ENCODE data around the gene GSTT2. TPM values are rescaled to one million over a fixed set of nuclear protein-coding genes. Genes with fewer than 3 reads are reported as not detected.

The GSTT2 gene
- total RNA-seq, 6 experiments from 2014 or later: 0.76 TPM; not detected in 5

DNA sequence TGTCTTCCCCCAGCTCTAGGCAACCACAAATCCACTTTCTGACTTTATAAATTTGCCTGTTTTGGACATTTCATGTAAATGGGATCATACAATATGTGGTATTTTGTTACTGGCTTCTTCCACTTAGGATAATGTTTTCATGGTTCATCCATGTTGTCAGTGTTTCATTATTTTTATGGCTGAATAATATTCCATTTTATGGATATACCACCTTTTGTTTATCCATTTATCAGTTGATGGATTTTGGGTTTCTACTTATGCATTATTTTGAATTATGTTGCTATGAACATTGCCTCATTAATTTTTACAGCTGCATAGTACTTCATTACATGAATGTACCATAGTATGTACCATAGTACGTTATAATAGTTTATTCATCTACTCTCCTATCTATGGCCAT is 36.2 kb downstream of the GSTT2 start:
- WGBS (ENCODE audit: insufficient coverage, low coverage, low lambda C conversion rate, missing lambda C conversion rate): 93% methylated on average over 1 of the region's 1 CpG
- no peak overlapping the region for H3K4me3 ChIP-seq
- no peaks in the 10 kb centered on the region for H3K9me3 ChIP-seq
- no peak overlapping the region for H3K27ac ChIP-seq
- no peaks in the 10 kb centered on the region for H3K27me3 ChIP-seq
- no peak for ATAC-seq
- intact Hi-C loops (cut with DNase I): no loop called here
- TF ChIP-seq CTCF (IDR thresholded peaks at IDR 0.05) (no peak), POLR2A (IDR thresholded peaks at IDR 0.05) (no peak)
- DNase-seq: no peak
- peaks cover 0 to 7% (median 0%) of the 10 kb centered on the region in 4 donors for H3K4me1 ChIP-seq
- H3K36me3 ChIP-seq: no peaks in the 10 kb centered on the region

- WGBS (ENCODE audit: insufficient coverage, low coverage, low lambda C conversion rate, missing lambda C conversion rate): 94% methylated on average over 3 of the region's 3 CpGs
- ATAC-seq (no peak), DNase-seq (no peak)
- TF ChIP-seq CTCF (IDR thresholded peaks at IDR 0.05) (no peak), POLR2A (IDR thresholded peaks at IDR 0.05) (no peak)
- H3K4me3 ChIP-seq: no peak overlapping the region
- intact Hi-C loops (cut with DNase I): no loop called here
- H3K27ac ChIP-seq: no peak overlapping the region
- no peaks in the 10 kb centered on the region for H3K36me3 ChIP-seq
- no peaks in the 10 kb centered on the region for H3K4me1 ChIP-seq
- no peaks in the 10 kb centered on the region for H3K27me3 ChIP-seq
- H3K9me3 ChIP-seq: no peaks in the 10 kb centered on the region
These were observed 41.4 kb downstream of the GSTT2 start for GRCh38 chr22:24021304-24021703.

DNA sequence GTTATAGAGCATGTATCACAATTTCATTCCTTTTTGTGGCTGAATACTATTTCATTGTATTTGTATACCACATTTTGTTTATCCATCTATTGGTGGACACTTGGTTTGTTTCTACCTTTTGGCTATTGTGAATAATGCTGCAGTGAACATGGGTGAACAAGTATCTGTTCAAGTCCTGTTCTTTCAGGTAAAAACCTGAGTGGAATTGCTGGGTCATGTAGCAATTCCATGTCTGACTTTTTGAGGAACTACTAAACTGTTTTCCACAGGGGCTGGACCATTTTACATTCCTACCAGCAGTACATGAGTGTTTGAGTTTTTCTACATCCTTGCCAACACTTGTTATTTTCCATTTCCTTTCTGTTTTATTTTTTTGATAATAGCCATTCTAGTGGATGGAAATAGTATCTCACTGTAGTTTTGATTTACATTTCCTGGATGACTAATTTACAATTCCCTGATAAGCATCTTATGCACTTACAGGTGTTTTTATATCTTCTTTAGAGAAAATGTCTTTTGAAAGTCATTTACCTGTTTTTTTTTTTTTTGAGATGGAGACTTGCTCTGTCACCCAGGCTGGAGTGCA is 43.4 kb downstream of the GSTT2 start:
- intact Hi-C loops (cut with DNase I): no loop called here
- peaks cover 0 to 4% (median 0%) of the 10 kb centered on the region in 4 donors for H3K4me1 ChIP-seq
- H3K27me3 ChIP-seq: no peaks in the 10 kb centered on the region
- H3K27ac ChIP-seq: no peak overlapping the region
- no peaks in the 10 kb centered on the region for H3K36me3 ChIP-seq
- DNase-seq (no peak), ATAC-seq (no peak)
- TF ChIP-seq POLR2A (IDR thresholded peaks at IDR 0.05): no peak
- no peak for TF ChIP-seq CTCF (IDR thresholded peaks at IDR 0.05)
- no peak overlapping the region for H3K4me3 ChIP-seq
- H3K9me3 ChIP-seq: no peaks in the 10 kb centered on the region

GRCh38 chr22:24024354-24024753 is 44.4 kb downstream of the GSTT2 start:
- intact Hi-C loops (cut with DNase I): no loop called here
- Histone ChIP-seq H3K36me3 (no peaks in the 10 kb centered on the region), H3K4me1 (peaks cover 0 to 4% (median 0%) of the 10 kb centered on the region in 4 donors), H3K9me3 (no peaks in the 10 kb centered on the region), H3K27ac (no peak overlapping the region), H3K27me3 (no peaks in the 10 kb centered on the region), H3K4me3 (no peak overlapping the region)
- no peak for ATAC-seq
- no peak for DNase-seq
- WGBS (ENCODE audit: insufficient coverage, low coverage, low lambda C conversion rate, missing lambda C conversion rate): 100% methylated on average over 3 of the region's 3 CpGs
- TF ChIP-seq CTCF (IDR thresholded peaks at IDR 0.05) (no peak), POLR2A (IDR thresholded peaks at IDR 0.05) (no peak)

- TF ChIP-seq CTCF (IDR thresholded peaks at IDR 0.05): no peak
- TF ChIP-seq POLR2A (IDR thresholded peaks at IDR 0.05): no peak
- H3K4me1 ChIP-seq: peaks cover 0 to 4% (median 0%) of the 10 kb centered on the region in 4 donors
- ATAC-seq: no peak
- no peak for DNase-seq
- no peaks in the 10 kb centered on the region for H3K9me3 ChIP-seq
- no peak overlapping the region for H3K4me3 ChIP-seq
- intact Hi-C loops (cut with DNase I): no loop called here
- no peak overlapping the region for H3K27ac ChIP-seq
- H3K36me3 ChIP-seq: no peaks in the 10 kb centered on the region
- 47% methylated on average over 4 of the region's 6 CpGs for WGBS (ENCODE audit: insufficient coverage, low coverage, low lambda C conversion rate, missing lambda C conversion rate)
- H3K27me3 ChIP-seq: no peaks in the 10 kb centered on the region
These were observed 45.5 kb downstream of the GSTT2 start for GRCh38 chr22:24025475-24025874.

Measured in right lobe of liver (tissue), 6 donors.